Activated naive CD4-positive, alpha-beta T cell treated with anti-CD3 and anti-CD28 coated beads, Interleukin-2, amount 10 ng/mL, durations not matched to agents 7 days and 5 days (primary cell): Measurements from ENCODE around the gene PLCG2.
A peak's percentile ranks its signal among the peaks of the same experiment; 100 is the strongest.
"Not testable (repeated sequence)": the region's sequence is repeated elsewhere in the genome, so short reads cannot be mapped to it uniquely, and the experiment has no call there.

ENCODE experiments used
- CTCF ChIA-PET: fragments of 350-600 bp; sonication (Branson Sonifier 250); formaldehyde crosslinking; loops from one replicate; lab custom pipeline; 2021; ENCODE audit warnings: antibody characterized with exemption; lab: Charles Lee
- DNase-seq: peaks from one replicate; pipeline ENCODE4 v3.0.0-alpha.2; 2020
- H3K27ac Mint-ChIP-seq: one replicate; pipeline ENCODE4 v1.8.0; 2021; ENCODE audit warnings: mild to moderate bottlenecking, moderate library complexity, mixed read lengths
- H3K27me3 Mint-ChIP-seq: one replicate; pipeline ENCODE4 v1.8.0; 2021; ENCODE audit warnings: mild to moderate bottlenecking, mixed read lengths
- H3K36me3 Mint-ChIP-seq: one replicate; pipeline ENCODE4 v1.8.0; 2021; ENCODE audit warnings: mixed read lengths
- H3K4me1 Mint-ChIP-seq: one replicate; pipeline ENCODE4 v1.8.0; 2021; ENCODE audit warnings: mixed read lengths
- H3K4me3 Mint-ChIP-seq: one replicate; pipeline ENCODE4 v1.8.0; 2021; ENCODE audit warnings: mild to moderate bottlenecking, moderate library complexity, mixed read lengths
- H3K9me3 Mint-ChIP-seq: one replicate; pipeline ENCODE4 v1.8.0; 2021; ENCODE audit warnings: mixed read lengths

The PLCG2 gene

GRCh38 chr16:81861915-81862314 lies 82.8 kb downstream of the PLCG2 start:
- CTCF ChIA-PET, result interaction anchor here (2.3 kb wide), 1 partner anchor 11 kb away, joined by 11 read pairs; no protein-coding TSS in a partner anchor
- Mint-ChIP-seq H3K27ac (no peak overlapping the region), H3K9me3 (no peaks in the 10 kb centered on the region), H3K4me3 (no peak overlapping the region), H3K27me3 (peaks cover 14% of the 10 kb centered on the region), H3K4me1 (peaks cover 10% of the 10 kb centered on the region), H3K36me3 (no peaks in the 10 kb centered on the region)
- DNase-seq, result no peak

- Mint-ChIP-seq H3K9me3 (no peaks in the 10 kb centered on the region), H3K27me3 (peaks cover 14% of the 10 kb centered on the region), H3K36me3 (no peaks in the 10 kb centered on the region), H3K27ac (no peak overlapping the region), H3K4me1 (peaks cover 10% of the 10 kb centered on the region), H3K4me3 (no peak overlapping the region)
- no peak for DNase-seq
- CTCF ChIA-PET, result interaction anchor here (0.7 kb wide), 1 partner anchor 42 kb away, joined by 4 read pairs; no protein-coding TSS in a partner anchor
These were observed 84.7 kb downstream of the PLCG2 start for GRCh38 chr16:81863630-81864352.

- CTCF ChIA-PET, result no interaction called here
- peaks cover 10% of the 10 kb centered on the region for H3K4me1 Mint-ChIP-seq
- no peak overlapping the region for H3K4me3 Mint-ChIP-seq
- peaks cover 14% of the 10 kb centered on the region for H3K27me3 Mint-ChIP-seq
- H3K36me3 Mint-ChIP-seq, result no peaks in the 10 kb centered on the region
- H3K9me3 Mint-ChIP-seq, result no peaks in the 10 kb centered on the region
- no peak overlapping the region for H3K27ac Mint-ChIP-seq
- no peak for DNase-seq
These were observed 85.7 kb downstream of the PLCG2 start for GRCh38 chr16:81864646-81865382.

GRCh38 chr16:81866820-81867440 lies 87.8 kb downstream of the PLCG2 start:
- CTCF ChIA-PET, result interaction anchor here (1.0 kb wide), 1 partner anchor 18 kb away, joined by 3 read pairs; no protein-coding TSS in a partner anchor
- no peak overlapping the region for H3K27ac Mint-ChIP-seq

GRCh38 chr16:81868057-81868748 lies 89.1 kb downstream of the PLCG2 start:
- Mint-ChIP-seq H3K27me3 (peaks cover 12% of the 10 kb centered on the region), H3K9me3 (no peaks in the 10 kb centered on the region), H3K36me3 (no peaks in the 10 kb centered on the region), H3K4me1 (peaks cover 10% of the 10 kb centered on the region), H3K4me3 (no peak overlapping the region), H3K27ac (no peak overlapping the region)
- no peak for DNase-seq
- CTCF ChIA-PET, result interaction anchor here (1.1 kb wide), 1 partner anchor 17 kb away, joined by 4 read pairs; no protein-coding TSS in a partner anchor

More at GRCh38 chr16:81866820-81867440, 87.8 kb downstream of the PLCG2 start:
- H3K27me3 Mint-ChIP-seq, result peaks cover 10% of the 10 kb centered on the region
- H3K4me3 Mint-ChIP-seq, result no peak overlapping the region
- DNase-seq, result no peak
- no peaks in the 10 kb centered on the region for H3K4me1 Mint-ChIP-seq
- H3K36me3 Mint-ChIP-seq, result no peaks in the 10 kb centered on the region
- no peaks in the 10 kb centered on the region for H3K9me3 Mint-ChIP-seq

GRCh38 chr16:81869326-81869725 lies 90.2 kb downstream of the PLCG2 start:
- Mint-ChIP-seq H3K27me3 (peaks cover 7% of the 10 kb centered on the region), H3K9me3 (no peaks in the 10 kb centered on the region), H3K36me3 (no peaks in the 10 kb centered on the region), H3K4me1 (peaks cover 14% of the 10 kb centered on the region), H3K4me3 (no peak overlapping the region), H3K27ac (no peak overlapping the region)
- CTCF ChIA-PET, result interaction anchor here (0.6 to 2.4 kb wide), 3 partner anchors 10 to 69 kb away, joined by 3 to 9 read pairs (median 3); no protein-coding TSS in a partner anchor
- no peak for DNase-seq

- CTCF ChIA-PET, result interaction anchor here (0.6 to 3.2 kb wide), 22 partner anchors 9 to 839 kb away, joined by 3 to 29 read pairs (median 5); no protein-coding TSS in a partner anchor
These were observed 94.1 kb downstream of the PLCG2 start for GRCh38 chr16:81873206-81873605.

GRCh38 chr16:81873843-81874752 lies 95.0 kb downstream of the PLCG2 start:
- Mint-ChIP-seq H3K9me3 (no peaks in the 10 kb centered on the region), H3K27me3 (peaks cover 7% of the 10 kb centered on the region), H3K27ac (no peak overlapping the region), H3K4me3 (no peak overlapping the region), H3K4me1 (peaks cover 14% of the 10 kb centered on the region), H3K36me3 (no peaks in the 10 kb centered on the region)
- CTCF ChIA-PET, result interaction anchor here (0.7 to 3.2 kb wide), 34 partner anchors 8 to 840 kb away, joined by 3 to 29 read pairs (median 4); no protein-coding TSS in a partner anchor
- DNase-seq, result peak; percentile 71

More at GRCh38 chr16:81873206-81873605, 94.1 kb downstream of the PLCG2 start:
- DNase-seq, result no peak
- Mint-ChIP-seq H3K27ac (no peak overlapping the region), H3K4me1 (peaks cover 14% of the 10 kb centered on the region), H3K36me3 (no peaks in the 10 kb centered on the region), H3K27me3 (peaks cover 7% of the 10 kb centered on the region), H3K9me3 (no peaks in the 10 kb centered on the region), H3K4me3 (no peak overlapping the region)

- no peaks in the 10 kb centered on the region for H3K36me3 Mint-ChIP-seq
- peaks cover 4% of the 10 kb centered on the region for H3K27me3 Mint-ChIP-seq
- no peaks in the 10 kb centered on the region for H3K9me3 Mint-ChIP-seq
- peaks cover 14% of the 10 kb centered on the region for H3K4me1 Mint-ChIP-seq
- no peak overlapping the region for H3K4me3 Mint-ChIP-seq
- DNase-seq, result no peak
- no peak overlapping the region for H3K27ac Mint-ChIP-seq
- CTCF ChIA-PET, result interaction anchor here (1.1 to 3.2 kb wide), 6 partner anchors 10 to 511 kb away, joined by 4 to 16 read pairs (median 6); no protein-coding TSS in a partner anchor
These were observed 96.4 kb downstream of the PLCG2 start for GRCh38 chr16:81875461-81875860.

- CTCF ChIA-PET, result interaction anchor here (0.6 to 3.2 kb wide), 5 partner anchors 9 to 124 kb away, joined by 3 to 16 read pairs (median 4); no protein-coding TSS in a partner anchor
- Mint-ChIP-seq H3K9me3 (no peaks in the 10 kb centered on the region), H3K36me3 (no peaks in the 10 kb centered on the region), H3K27ac (no peak overlapping the region), H3K4me3 (no peak overlapping the region), H3K27me3 (peaks cover 4% of the 10 kb centered on the region), H3K4me1 (peaks cover 14% of the 10 kb centered on the region)
- DNase-seq, result no peak
These were observed 97.3 kb downstream of the PLCG2 start for GRCh38 chr16:81876273-81876900.

- H3K4me3 Mint-ChIP-seq, H3K27me3 Mint-ChIP-seq, DNase-seq, CTCF ChIA-PET, H3K36me3 Mint-ChIP-seq, H3K27ac Mint-ChIP-seq, H3K9me3 Mint-ChIP-seq: not testable (repeated sequence)
- H3K4me1 Mint-ChIP-seq, result peaks cover 10% of the 10 kb centered on the region
These were observed 98.4 kb downstream of the PLCG2 start for GRCh38 chr16:81877490-81877889.

GRCh38 chr16:81878529-81878928 lies 99.4 kb downstream of the PLCG2 start:
- Mint-ChIP-seq H3K9me3 (no peaks in the 10 kb centered on the region), H3K27ac (no peak overlapping the region), H3K27me3 (no peaks in the 10 kb centered on the region), H3K4me1 (peaks cover 3% of the 10 kb centered on the region), H3K4me3 (no peak overlapping the region), H3K36me3 (no peaks in the 10 kb centered on the region)
- CTCF ChIA-PET, result interaction anchor here (0.7 to 1.8 kb wide), 4 partner anchors 18 to 139 kb away, joined by 3 to 4 read pairs (median 3); no protein-coding TSS in a partner anchor
- no peak for DNase-seq
